ENCODE measurements around the gene CABLES2.

GRCh38 chr20:62352402-62353288 lies 54.4 kb downstream of the CABLES2 start:
- TF ChIP-seq, protein P1, sequence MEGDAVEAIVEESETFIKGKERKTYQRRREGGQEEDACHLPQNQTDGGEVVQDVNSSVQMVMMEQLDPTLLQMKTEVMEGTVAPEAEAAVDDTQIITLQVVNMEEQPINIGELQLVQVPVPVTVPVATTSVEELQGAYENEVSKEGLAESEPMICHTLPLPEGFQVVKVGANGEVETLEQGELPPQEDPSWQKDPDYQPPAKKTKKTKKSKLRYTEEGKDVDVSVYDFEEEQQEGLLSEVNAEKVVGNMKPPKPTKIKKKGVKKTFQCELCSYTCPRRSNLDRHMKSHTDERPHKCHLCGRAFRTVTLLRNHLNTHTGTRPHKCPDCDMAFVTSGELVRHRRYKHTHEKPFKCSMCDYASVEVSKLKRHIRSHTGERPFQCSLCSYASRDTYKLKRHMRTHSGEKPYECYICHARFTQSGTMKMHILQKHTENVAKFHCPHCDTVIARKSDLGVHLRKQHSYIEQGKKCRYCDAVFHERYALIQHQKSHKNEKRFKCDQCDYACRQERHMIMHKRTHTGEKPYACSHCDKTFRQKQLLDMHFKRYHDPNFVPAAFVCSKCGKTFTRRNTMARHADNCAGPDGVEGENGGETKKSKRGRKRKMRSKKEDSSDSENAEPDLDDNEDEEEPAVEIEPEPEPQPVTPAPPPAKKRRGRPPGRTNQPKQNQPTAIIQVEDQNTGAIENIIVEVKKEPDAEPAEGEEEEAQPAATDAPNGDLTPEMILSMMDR (IDR thresholded peaks at IDR 0.05; ENCODE audit: low read length), result no peak
- no peak for TF ChIP-seq EZH2 (IDR thresholded peaks at IDR 0.05; ENCODE audit: borderline replicate concordance, low read length)

Measured in OCI-LY1 (cell line).